Keratinocyte (primary cell): ENCODE data around the gene RAB39A.
"Not testable (repeated sequence)": the region's sequence is repeated elsewhere in the genome, so short reads cannot be mapped to it uniquely, and the experiment has no call there.

Experiments
- EZH2 ChIP-seq: IDR thresholded peaks from one replicate; pipeline ENCODE4 v1.6.1; 2012; ENCODE audit warnings: inconsistent platforms, mild to moderate bottlenecking, low read length, moderate library complexity
- TF ChIP-seq, protein P1 (sequence below), 3 experiments: IDR thresholded peaks in 1 of 3; conservative IDR thresholded peaks in 1 of 3; optimal IDR thresholded peaks in 1 of 3; 2 replicates in 2 of 3; 3 replicates in 1 of 3; pipeline versions ENCODE3 to v1.5.1; 2011; ENCODE audit warnings: low read length in 3 of 3, mild to moderate bottlenecking in 3 of 3, moderate library complexity in 2 of 3, control low read depth in 1 of 3, inconsistent platforms in 1 of 3; ENCODE audit not compliant: insufficient read depth in 2 of 3; ENCODE audit errors: extremely low read depth in 1 of 3

DNA sequence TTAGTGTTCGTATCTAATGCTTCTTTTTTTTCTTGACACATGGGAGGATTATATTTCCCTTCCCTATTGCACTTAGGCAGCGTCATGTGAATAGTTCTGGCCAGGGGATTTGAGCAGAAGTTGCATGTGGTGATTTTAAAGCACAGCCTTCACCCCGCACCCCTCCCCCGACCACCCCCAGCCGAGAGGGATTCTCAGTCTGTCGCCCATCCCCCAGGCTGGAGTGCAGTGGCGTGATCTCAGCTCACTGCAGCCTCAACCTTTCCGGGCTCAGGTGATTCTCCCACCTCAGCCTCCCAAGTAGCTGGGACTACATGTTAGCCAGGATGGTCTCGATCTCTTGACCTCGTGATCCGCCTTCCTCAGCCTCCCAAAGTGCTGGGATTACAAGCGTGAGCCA, 20.1 kb downstream of the RAB39A start:
- TF ChIP-seq, protein P1, sequence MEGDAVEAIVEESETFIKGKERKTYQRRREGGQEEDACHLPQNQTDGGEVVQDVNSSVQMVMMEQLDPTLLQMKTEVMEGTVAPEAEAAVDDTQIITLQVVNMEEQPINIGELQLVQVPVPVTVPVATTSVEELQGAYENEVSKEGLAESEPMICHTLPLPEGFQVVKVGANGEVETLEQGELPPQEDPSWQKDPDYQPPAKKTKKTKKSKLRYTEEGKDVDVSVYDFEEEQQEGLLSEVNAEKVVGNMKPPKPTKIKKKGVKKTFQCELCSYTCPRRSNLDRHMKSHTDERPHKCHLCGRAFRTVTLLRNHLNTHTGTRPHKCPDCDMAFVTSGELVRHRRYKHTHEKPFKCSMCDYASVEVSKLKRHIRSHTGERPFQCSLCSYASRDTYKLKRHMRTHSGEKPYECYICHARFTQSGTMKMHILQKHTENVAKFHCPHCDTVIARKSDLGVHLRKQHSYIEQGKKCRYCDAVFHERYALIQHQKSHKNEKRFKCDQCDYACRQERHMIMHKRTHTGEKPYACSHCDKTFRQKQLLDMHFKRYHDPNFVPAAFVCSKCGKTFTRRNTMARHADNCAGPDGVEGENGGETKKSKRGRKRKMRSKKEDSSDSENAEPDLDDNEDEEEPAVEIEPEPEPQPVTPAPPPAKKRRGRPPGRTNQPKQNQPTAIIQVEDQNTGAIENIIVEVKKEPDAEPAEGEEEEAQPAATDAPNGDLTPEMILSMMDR (optimal IDR thresholded peaks at IDR 0.05 in 1 of 3, IDR thresholded peaks at IDR 0.05 in 1 of 3, conservative IDR thresholded peaks at IDR 0.05 in 1 of 3; ENCODE audit: extremely low read depth in 1 of 3, insufficient read depth in 2 of 3, low read length in 3 of 3): not testable (repeated sequence)
- TF ChIP-seq EZH2: not testable (repeated sequence)
